Activated CD4-positive, alpha-beta T cell treated with anti-CD3 and anti-CD28 coated beads, Interleukin-2, Interleukin-4, amounts not matched to agents 100 ng/mL and 50 ng/mL, durations not matched to agents 16 hours and 8 hours (primary cell): Measurements from ENCODE around the gene SHC1.

Experiments used
- DNase-seq: peaks from one replicate; pipeline ENCODE4 v3.0.0-alpha.2; 2020; ENCODE audit warnings: low spot score

Gene SHC1

DNA sequence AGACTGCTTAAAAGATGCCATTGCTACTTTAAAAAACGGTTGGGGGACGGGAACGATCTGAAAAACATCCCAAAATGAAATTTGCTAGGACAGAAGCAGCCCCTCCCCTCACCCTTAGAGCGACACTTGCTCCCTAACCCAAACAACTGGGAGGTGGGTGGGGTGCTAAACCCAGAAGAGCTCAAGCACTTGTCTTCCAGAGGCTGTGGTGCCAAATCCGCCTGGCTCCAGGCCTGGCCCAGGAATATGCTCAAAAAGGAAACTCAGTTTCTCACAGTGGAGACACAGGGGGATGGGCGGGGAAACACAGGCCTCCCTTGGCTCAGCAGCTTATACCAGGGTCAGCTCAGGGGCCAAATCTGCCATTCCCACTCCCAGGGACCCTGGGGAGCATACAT, 14.0 kb downstream of the SHC1 start:
- no peak for DNase-seq

DNA sequence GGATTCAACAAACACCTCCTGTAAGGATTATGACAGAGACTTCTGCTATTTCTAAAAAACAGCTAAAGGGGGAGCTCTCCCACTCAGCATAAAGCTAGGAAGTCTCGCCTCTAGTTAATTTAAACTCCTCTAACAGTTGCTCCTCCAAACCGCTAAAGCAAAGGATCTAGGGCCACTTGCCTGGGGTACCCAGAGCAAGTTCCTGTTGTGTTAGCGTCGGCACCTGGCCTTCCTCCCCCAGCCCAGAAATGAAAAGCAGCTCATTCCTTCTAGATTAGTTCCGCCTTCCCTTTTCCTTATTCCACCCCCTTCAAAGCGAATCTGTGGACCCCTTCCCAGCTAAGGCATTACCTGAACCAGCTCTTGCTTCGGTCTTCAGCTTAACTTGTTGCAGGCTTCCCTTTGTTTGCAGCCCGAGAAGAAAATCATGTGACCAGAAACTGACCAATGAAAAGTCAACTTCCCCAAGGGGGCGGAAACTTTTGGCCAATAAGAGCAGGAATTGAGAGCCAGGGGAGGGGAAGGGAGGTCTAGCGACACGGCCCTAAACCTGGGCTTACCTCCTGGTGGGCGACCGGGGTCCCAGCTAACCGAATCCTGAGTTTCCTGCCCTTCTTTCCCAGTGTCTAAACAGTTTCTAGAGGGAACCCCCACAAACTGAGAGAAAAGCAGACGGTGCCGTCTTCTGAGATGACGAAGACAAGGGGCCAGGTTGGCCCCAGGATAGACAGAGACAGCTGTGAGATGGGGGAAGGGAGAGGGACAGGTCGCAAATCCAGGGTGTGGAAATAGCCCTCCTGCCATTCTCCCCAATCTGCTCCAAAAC, 14.6 kb downstream of the SHC1 start, which contains the start of gene PBXIP1:
TSS of gene PBXIP1 (minus strand) at position 382 of the 826 bp plus-strand sequence. CDS start 2,378 bp downstream, outside the sequence.
- peak; percentile 91 for DNase-seq

DNA sequence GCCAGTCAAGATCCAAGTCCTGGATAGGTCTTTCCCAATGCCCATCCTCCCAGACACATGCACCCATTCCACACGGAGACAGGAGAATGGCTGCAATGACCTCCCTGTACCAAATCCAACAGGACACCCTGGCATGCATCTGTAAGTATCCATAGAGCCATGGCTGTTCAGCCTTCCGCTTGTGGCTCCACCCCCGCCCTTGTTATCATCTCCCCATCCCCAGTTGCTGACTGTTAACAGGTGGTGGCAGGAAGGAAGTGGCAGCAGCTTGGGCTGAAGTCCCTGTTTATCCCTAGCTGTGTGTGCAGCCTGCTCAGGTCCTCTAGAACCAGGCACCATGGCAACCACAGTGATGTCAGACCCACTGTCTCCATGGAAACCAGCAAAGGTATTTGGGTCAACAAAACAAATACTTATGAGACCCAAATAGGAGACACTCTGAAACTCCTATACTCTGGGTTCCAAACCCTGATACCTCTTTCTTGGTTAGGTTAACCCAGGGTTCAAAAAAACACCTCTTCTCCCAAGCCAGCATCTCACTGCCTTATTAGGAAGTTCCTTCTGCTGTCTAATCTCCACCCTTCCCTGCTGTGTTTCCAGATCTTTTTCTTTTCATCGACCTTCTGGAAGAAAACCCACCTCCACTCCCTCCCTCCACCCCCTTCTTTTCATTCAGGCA, 15.4 kb downstream of the SHC1 start:
- DNase-seq, result peak; percentile 92

DNA sequence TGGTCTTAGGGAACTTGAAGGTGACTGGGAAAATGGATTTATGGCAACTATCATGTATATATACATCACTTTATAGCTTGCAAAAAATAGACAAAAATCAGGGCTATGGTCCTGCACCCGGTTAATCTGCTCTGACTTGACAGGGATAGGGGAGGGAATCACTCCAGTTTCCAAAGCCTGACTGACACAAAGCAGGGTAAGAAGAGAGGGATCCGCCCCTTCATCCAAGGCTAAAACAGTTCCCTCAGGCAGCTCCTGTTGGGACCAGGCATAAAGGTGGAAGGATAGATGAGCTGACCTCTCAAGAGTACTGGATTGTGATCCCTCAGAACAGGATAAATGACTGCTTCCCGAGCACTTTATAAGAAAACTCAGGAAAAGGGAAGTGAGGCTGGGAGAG, 16.0 kb downstream of the SHC1 start:
- no peak for DNase-seq

DNA sequence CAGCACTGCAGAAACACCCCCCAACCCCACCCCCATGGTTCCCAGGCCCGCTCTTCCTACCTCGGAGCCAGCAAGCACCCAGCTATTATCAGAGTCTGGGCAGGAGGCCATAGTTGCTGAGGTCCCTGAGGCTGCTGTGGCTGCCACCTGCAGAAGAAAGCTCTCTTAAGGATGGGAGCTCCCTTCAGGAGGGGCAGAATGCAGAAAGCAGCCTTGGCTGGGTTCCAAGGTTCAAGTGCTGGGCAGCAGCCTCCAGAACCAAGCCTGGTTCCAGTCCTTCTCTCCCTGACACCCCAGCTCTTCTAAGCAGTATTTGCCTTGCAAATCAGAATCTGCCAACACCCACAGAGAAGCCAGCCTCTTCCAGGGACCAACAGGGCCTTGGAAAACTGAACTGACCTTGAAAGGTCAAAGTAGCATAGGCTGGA, 16.9 kb downstream of the SHC1 start:
- DNase-seq, result no peak

DNA sequence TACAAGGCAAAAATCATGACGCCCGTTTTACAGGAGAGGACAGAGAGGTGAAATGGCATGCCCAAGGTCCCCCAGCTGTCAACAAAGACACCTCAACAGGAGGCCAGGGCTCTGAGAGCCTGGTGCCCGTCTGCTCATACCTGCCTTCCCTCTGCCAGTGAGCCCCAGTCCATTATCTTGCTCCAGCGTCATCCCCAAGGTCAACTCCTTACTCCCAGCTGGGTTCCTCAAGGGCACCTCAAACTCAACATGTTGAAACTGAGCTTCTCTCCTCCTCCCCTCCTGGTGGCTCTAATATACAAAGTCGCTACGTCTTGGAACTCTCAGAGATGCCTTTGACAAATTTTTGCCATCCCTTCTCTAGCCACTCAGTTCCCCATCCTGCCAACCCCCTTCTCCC, 17.9 kb downstream of the SHC1 start:
- no peak for DNase-seq

DNA sequence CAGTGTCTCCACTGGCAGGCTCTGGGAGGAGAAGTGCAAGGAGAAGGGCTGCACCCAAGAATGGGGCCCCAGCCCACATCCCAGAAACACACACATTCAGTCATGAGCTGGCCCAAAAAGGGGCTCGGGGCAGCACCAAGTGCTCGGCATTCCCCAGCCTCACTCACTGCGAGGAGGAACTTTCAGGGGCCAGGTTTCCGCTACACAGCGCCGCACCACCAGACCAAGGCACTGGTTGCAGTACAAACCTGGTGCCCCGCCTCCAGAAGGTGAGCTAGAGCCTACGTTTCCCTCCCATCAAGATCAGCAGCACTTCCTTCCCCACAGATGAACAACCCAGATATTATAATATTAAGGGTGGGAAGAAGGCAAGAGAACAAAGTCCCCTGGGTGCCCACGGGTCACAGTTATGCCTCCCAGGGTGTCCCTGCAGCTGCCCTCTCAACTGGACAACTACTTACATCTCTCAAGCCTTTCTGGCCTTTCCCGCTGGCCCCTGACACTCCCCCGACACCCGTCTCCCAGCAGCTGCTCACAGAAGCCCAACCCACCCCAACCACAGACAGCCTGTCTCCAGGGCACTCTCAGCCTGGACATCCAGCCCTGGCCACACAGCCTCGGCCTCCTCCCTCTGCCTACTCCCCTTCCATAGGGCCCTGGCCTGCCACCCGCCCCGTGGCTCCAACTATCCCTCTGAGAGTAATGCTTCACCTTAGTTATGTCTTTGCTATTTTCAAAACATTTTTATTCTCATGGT, 18.5 kb downstream of the SHC1 start:
- DNase-seq, result no peak

DNA sequence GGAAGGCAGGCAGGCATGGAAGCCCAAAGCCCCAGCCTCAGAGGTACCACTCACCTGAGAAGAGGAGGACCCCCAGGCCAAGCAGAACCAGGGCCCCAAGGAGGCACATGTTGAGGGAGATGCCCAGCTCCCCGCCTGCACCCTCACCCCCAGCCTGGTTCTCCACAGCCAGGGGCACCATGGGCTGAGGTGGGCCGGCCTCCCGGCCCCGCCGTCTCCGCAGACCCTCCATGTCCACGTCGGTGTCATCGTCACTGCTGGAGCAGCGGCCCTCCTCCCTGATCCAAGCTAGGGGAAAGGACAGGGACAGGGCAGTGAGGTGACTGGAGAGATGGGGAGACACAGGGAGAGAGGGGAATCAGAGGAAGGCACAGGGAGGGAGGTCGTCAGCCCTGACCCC, 22.5 kb downstream of the SHC1 start:
- DNase-seq, result no peak

DNA sequence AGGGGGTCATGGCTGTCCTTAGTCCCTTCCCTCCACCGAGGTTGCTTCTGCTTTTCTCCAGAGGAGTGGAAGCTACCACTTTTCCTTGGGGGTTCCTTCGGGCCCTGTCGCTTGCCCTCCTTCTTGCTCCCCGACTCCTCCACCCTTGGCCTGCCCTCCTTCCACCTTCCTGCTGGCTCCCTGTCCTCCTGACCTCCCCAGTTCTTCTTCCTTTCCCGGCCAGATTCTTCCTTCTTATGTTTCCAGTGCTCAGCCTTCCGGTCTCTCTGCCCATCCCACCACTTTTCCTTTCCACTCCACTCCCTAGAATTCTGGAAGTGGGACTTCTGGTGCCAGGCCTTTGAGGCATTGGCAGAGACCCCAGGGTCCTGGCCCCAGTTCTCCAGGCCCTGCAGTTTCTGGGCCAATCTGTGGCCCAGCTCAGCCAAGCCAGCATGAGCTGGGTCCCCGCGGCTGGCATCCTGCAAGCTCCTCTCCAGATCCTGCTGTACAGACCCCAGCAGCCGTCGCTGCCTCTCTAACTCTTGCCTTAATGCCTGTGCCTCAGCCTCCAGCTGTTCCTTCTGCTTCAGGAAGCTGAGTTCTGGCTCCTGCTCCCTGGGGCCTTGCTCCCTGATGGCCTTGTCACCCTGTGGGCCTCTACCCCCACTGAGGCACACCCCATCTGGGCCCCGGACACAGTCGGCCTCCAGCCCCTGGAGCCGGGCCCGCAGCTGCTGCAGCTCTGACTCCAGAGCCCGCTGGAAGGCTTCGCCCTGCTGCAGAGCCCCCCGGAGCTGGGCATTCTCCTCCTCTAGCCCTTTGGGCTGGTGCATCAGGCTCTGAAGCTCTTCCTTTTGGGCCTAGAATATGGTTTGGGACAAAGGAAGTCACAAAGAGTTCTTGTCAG, 24.3 kb downstream of the SHC1 start:
- no peak for DNase-seq

DNA sequence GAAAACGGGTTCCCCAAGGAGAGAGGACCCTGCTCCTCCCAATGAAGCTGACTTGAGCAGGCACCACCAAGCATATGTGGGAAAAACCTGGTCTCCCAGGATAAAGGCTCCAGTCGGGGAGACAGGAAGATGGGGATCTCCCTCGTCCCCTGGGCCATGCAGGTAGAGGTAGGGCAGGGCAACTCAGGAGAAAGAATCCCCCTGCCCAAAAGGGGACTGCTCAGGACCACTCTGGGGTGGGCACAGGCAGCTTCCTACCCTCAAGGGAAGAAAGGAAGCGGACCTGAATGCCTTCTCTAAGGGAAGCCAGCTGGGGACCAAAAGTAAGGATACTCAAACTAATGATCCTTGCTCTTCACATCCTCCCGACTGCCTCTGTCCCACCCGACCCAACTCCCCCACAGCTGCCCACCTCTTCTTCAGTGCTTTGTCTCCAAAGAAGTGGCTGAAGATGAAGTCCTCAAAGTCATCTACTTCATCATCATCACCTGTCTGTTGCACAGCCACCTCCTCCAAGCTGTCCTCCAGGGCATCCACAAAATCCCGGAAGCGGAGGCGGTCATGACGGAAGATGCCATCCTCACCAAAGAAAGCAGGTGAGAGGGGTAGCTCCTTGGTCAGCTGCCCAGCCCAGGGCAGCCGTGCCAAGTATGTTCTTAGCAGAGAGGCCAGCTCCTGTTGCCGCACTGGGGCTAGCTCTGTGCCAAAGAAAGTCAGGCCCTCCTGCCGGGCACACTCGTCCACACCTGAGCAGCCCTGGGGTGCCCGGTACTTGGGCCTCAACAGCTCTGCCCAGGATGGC, 25.2 kb downstream of the SHC1 start:
- no peak for DNase-seq

DNA sequence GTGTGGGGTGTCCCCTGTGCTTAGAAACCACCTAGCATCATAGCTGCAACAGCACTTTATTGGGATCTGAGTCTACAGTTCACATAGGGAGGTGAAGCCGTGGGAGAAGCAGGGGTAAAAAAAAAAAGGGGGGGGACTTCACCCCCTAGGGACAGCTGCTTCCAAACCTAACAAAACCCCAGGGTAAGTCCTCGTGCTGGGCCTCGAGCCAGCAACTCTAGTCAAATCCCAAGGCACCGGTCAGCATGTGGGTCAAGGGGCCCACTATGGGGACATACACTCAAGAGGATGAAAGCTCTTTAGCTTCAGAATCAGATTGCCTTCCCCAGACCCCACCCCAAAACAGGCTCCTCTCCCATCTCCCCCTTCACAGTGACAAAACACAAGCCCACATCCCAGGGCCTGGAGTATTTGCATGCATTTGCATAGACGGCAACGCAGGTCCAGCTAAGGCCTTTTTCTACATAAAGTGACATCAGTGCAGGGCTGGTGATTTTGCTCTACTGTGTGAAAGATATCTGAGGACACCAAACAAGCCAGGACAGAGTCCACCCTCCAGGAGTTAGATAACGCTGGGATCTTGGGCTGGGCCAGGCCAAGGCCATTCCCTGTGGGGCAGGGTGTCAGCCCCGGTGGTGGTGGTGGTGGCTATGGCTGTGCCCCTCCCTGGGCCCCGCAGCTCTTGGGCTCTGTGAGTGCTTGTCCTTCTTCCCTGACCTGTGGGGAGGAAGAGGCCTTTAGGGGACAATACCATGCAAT, 26.0 kb downstream of the SHC1 start:
- DNase-seq, result no peak

DNA sequence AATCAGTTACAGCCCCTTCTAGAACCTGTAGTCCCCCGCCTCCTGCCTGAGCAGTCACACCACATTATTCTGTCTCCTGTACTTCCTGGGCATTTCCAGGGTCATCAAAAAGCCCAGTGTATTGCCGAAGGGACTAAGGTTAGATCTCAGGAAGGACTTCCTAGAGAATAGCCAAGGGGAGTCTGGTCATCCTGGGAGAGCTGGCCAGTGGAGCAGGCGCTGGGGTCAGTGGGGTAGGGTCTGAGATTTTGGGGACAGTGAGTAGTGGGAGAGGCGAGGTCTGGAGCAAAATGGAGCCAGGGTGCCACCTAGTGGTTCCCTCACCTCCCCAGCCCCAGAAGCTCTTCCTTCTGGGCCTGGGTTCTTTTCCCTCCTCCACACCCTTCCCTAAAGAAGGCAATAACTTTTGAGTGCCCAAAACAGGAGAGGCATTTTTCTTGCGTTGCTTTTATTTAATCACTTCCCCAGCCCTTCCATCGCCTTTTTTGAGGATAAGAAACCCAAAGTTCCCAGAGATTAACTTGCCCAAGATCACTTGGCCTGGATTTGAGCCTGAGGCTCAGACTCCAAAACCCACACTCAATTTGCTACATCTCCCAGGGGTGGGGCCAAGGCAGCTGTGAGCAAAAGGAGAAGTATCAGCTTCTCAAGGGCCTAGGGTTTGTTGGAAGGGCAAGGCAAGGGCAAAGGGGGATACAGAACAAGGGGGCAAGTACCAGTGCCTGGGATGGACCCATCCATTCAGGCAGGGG, 26.7 kb downstream of the SHC1 start:
- DNase-seq, result peak; percentile 53

DNA sequence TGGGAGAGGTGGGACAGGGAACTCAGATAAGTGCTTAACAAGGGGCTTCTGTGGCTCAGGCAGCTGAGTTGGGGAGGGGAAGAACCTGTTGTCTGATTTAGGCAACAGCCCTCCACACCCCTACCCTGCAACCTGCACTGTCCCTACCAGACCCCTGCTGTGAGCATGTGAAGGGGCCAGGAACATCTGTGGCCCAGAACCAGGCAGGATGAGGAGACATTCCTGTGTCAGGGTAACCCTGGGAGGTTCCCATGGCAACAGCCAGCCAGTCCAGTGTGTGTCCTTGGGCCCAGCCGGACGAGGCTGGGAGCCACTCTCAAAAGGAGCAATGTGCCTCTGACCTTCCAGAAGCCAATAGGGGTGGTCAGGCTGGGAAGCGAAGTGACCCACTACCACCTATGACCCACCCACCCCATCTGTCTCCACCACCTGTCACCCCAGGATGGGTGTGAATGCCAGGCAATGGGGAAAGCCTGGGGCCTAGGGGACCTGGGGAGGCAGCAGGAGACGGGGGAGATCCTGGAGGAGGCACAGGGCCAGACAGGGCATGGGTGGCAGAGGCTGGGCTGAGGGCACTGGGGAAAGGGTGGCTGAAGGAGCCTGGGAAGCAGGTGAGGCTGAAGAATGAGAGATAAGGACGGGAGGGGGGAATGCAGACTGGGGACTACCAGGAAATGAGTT, 29.1 kb downstream of the SHC1 start:
- no peak for DNase-seq

DNA sequence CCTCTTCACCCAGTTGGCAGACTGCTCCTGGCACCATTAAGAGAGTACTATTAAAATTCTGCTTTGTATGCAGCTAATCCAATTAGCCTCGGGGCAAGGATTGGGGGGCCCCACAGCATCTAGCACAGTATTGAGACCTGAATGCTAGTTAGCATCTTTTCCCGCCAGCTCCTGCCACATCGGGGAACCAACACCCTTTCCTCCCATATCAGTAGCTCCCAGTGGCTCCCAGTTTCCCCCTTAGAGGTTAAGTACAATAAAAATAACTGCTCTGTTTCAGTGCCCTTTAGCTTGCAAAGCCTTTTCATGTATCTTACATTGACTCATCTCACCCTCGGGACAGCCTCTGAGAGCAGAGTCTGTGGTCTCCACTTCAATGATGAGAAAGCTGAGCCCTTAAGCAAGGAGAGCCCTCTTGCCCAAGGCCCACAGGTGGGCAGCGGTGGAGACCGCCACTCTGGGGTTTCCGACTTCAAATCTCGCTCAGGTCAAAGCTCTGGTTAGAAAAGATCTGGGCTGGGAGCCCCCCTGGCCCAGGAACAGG, 29.8 kb downstream of the SHC1 start:
- peak; percentile 62 for DNase-seq

DNA sequence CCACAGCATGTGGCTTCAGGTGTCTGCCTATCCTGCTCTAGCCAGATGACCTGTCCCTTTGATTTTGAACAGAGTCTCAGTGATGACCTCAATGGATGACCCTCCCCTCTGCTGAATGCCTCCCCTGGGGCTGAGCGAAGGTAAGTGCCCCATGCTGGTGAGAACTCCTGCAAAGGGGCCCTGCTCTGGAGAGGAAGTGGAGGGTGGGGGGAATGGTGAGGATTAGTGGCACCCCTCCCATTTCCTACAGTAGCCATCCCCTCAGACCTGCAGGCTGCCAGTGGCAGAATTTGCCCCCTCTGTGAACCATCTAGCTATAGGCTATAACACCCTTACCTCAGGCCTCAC, 30.4 kb downstream of the SHC1 start:
- no peak for DNase-seq

DNA sequence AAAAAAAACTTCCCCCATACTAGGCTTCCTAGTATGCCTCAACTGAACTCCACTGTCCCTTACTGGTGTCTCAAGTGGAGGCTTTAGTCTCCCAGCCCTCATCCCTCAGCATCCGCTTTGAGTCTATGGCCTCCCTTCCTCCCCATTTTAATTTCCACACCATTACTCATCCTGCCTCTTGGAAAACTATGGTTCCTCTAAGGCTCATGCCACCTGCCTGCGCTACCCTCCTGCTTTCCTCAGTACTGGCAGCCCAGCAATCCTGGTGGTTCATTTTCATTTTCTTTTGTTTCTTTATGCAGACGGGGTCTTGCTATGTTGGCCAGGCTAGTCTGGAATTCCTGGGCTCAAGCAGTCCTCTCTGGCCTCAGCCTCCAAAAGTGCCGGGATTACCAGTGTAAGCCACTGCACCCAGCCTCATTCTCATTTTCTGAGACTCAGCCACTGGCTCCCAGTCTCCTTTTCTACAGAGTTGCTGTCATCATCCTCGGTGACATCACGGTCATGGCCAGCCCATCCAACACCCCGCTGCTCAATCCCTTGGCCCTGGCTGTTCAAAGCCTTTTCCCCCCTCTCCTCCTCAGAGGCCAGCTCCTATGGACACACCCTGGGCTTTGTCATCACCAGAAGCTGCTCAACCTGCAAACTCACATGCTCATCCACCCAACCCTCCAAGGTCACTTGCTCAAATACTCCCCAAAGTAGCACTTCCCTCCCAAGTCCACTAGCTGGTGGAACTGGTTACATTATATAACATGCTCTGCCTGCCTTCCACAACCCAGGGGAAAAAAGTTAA, 31.7 kb downstream of the SHC1 start:
- DNase-seq, result no peak

DNA sequence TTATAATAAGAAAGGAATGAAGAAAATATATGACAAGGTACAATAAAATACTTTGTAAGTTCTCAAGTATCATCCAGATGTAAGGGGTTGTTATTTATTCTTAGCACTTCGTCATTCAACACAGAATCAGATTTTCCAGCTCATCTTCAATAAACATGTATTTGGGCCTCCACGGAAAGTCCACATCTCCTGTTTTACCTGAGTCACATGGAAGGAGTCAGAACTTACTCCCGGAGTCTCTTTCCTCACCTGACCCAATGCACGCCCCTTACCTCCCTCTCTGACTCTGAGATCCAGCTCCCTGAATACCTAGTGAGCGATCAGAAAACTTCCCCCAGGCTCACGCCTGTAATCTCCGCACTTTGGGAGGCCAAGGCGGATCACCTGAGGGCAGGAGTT, 32.6 kb downstream of the SHC1 start:
- DNase-seq, result no peak
